Measurements from ENCODE around the gene KAT2B. TPM values are rescaled to one million over a fixed set of nuclear protein-coding genes. Genes with fewer than 3 reads are reported as not detected.

KAT2B gene
- total RNA-seq, 1 donor from 2014 or later: 1.8 TPM

DNA sequence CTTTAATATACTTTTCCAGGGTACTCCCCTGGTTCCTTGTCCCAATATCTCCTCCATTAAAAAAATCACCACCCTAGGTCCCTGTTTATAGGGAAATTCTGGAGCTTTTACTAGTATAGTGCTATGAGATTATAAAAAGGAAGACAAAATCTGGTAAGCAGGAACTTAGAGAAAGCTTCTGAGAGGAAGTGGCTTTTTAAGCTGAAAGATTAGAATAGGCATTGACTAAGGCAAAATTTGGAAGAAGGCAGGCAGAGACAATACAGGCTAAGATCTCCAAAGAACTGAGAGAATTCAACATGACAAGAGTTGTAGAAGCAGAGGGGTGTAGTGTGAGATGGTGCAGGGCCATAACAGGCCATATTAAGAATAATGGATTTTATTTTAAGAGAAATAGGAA, 120.0 kb downstream of the KAT2B start:
- H3K4me3 ChIP-seq (ENCODE audit: low read depth, low read length): no peak overlapping the region
- no peaks in the 10 kb centered on the region for H3K36me3 ChIP-seq (ENCODE audit: control insufficient read depth, insufficient read depth, low read length)
- DNase-seq (ENCODE audit: low read depth): no peak
- TF ChIP-seq, protein P1, sequence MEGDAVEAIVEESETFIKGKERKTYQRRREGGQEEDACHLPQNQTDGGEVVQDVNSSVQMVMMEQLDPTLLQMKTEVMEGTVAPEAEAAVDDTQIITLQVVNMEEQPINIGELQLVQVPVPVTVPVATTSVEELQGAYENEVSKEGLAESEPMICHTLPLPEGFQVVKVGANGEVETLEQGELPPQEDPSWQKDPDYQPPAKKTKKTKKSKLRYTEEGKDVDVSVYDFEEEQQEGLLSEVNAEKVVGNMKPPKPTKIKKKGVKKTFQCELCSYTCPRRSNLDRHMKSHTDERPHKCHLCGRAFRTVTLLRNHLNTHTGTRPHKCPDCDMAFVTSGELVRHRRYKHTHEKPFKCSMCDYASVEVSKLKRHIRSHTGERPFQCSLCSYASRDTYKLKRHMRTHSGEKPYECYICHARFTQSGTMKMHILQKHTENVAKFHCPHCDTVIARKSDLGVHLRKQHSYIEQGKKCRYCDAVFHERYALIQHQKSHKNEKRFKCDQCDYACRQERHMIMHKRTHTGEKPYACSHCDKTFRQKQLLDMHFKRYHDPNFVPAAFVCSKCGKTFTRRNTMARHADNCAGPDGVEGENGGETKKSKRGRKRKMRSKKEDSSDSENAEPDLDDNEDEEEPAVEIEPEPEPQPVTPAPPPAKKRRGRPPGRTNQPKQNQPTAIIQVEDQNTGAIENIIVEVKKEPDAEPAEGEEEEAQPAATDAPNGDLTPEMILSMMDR (IDR thresholded peaks at IDR 0.05; ENCODE audit: insufficient read depth, low read length, poor library complexity, severe bottlenecking): no peak
- no peaks in the 10 kb centered on the region for H3K27me3 ChIP-seq (ENCODE audit: control insufficient read depth, insufficient read depth, low read length)

DNA sequence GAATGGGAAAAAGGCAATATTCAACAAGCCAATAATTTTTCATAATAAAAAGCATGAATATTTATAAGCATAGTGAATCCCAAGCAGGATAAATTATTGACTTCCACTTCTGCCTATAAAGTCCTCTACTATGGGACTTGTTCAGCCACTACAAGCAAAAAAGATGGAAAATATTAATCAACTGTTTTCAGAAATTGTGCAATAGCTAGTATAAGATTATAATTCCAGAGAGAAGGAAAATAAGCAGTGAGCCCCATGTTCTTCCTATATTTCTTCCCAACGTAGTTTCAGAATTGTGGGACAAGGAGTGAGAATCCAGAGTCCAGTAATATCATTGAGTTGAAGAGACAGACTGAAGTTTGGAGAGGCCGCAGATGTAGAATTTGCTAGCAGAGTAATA, 121.5 kb downstream of the KAT2B start:
- H3K36me3 ChIP-seq (ENCODE audit: control insufficient read depth, insufficient read depth, low read length): no peaks in the 10 kb centered on the region
- TF ChIP-seq, protein P1 (IDR thresholded peaks at IDR 0.05; ENCODE audit: insufficient read depth, low read length, poor library complexity, severe bottlenecking): no peak
- H3K4me3 ChIP-seq (ENCODE audit: low read depth, low read length): no peak overlapping the region
- no peak for DNase-seq (ENCODE audit: low read depth)
- no peaks in the 10 kb centered on the region for H3K27me3 ChIP-seq (ENCODE audit: control insufficient read depth, insufficient read depth, low read length)

DNA sequence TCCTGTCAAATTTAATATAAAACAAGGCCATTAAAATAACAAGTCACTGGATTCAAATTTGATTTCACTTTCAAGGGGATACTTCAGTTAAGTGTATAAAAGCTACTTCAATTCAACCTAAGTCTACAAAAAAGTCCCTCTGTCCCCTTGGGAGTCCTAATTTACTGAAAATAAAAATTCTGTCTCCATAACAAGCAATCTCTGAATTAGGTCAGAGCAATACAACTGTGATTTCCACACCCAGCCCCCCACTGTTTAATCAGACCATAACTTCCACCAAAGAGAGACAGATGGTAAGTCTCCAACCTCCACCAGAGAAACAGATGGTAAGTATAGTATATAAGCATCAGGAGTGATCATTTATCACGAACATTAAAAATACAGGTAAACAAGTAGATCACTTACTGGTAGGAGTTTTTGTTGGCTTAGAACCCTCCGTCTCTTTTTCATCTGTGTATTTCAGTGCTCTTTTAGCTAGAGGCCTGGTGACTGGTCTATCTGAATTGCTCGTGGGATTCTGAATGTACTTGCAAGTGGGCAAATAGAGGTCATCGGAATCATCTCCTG, 133.7 kb downstream of the KAT2B start:
- H3K36me3 ChIP-seq (ENCODE audit: control insufficient read depth, insufficient read depth, low read length): no peaks in the 10 kb centered on the region
- H3K4me3 ChIP-seq (ENCODE audit: low read depth, low read length): no peak overlapping the region

DNA sequence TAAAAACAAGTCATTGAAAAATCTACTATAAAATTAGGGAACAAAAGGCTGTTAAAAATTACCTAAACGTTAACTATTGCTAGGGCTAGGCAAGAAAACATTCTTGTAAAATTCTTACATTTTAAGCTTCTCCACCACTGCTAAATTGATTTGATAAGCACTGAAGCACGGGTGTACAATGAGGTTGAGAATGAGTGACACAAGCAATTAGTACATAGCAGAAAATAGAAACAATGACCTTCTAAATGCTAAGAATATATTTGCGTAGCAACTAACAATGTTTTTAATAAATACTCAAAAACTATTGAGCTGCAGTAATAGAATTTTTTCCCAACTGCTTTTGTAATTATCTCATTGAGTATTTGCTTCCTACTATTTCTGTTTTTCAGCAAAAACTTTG, 141.0 kb downstream of the KAT2B start:
- H3K27me3 ChIP-seq (ENCODE audit: control insufficient read depth, insufficient read depth, low read length): no peaks in the 10 kb centered on the region
- no peak overlapping the region for H3K4me3 ChIP-seq (ENCODE audit: low read depth, low read length)
- TF ChIP-seq, protein P1 (IDR thresholded peaks at IDR 0.05; ENCODE audit: insufficient read depth, low read length, poor library complexity, severe bottlenecking): no peak
- H3K36me3 ChIP-seq (ENCODE audit: control insufficient read depth, insufficient read depth, low read length): no peaks in the 10 kb centered on the region
- no peak for DNase-seq (ENCODE audit: low read depth)

More for the DNA sequence above, 133.7 kb downstream of the KAT2B start:
- DNase-seq (ENCODE audit: low read depth): no peak
- TF ChIP-seq, protein P1 (IDR thresholded peaks at IDR 0.05; ENCODE audit: insufficient read depth, low read length, poor library complexity, severe bottlenecking): no peak
- no peaks in the 10 kb centered on the region for H3K27me3 ChIP-seq (ENCODE audit: control insufficient read depth, insufficient read depth, low read length)

DNA sequence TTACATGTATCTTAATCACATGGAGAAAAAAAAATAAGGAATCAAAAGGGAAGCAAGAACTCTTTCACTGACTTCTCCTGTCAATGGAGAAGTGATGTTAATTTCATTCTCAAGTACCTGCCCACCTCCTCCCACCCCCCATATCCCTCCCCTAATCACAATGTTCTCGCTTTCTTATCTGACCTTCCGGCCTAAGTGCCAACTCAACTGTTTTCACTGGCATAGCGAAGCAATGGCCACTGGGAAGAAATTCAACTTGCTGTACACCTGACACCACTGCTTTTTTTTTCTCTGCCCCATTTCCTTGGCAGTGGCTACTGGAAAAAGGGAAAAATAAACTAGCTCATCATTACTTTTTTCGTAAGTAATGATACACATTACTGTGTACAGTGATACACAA, 142.0 kb downstream of the KAT2B start:
- TF ChIP-seq, protein P1 (IDR thresholded peaks at IDR 0.05; ENCODE audit: insufficient read depth, low read length, poor library complexity, severe bottlenecking): no peak
- no peak overlapping the region for H3K4me3 ChIP-seq (ENCODE audit: low read depth, low read length)
- no peak for DNase-seq (ENCODE audit: low read depth)
- no peaks in the 10 kb centered on the region for H3K27me3 ChIP-seq (ENCODE audit: control insufficient read depth, insufficient read depth, low read length)
- H3K36me3 ChIP-seq (ENCODE audit: control insufficient read depth, insufficient read depth, low read length): no peaks in the 10 kb centered on the region

DNA sequence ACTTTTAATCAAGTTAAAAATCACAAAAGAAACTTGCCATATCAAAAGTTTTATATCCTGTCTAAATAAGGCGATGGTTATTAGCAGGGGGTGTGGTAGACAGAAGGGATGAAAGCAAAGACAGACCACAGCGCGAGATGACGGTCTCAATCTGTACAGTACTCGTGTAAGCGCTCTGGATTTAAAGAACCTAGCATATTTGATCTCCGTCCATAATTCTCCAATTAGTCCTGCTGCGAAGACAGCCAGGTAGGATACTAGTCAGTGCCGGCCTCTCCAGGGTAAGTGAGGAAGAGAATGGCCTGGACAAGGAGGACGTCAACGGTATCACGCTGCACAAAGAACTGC, 145.1 kb downstream of the KAT2B start:
- no peak for DNase-seq (ENCODE audit: low read depth)
- TF ChIP-seq, protein P1 (IDR thresholded peaks at IDR 0.05; ENCODE audit: insufficient read depth, low read length, poor library complexity, severe bottlenecking): no peak
- peak overlapping the region; percentile 90 for H3K4me3 ChIP-seq (ENCODE audit: low read depth, low read length)
- no peaks in the 10 kb centered on the region for H3K27me3 ChIP-seq (ENCODE audit: control insufficient read depth, insufficient read depth, low read length)
- no peaks in the 10 kb centered on the region for H3K36me3 ChIP-seq (ENCODE audit: control insufficient read depth, insufficient read depth, low read length)
